Activated gamma-delta T cell treated with Interleukin-2 at 50 U/mL for 16 hours (primary cell): ENCODE data around the gene EFNB1.

ENCODE experiments used
- DNase-seq: peaks from one replicate; pipeline ENCODE4 v3.0.0-alpha.2; 2020

EFNB1 gene

DNA sequence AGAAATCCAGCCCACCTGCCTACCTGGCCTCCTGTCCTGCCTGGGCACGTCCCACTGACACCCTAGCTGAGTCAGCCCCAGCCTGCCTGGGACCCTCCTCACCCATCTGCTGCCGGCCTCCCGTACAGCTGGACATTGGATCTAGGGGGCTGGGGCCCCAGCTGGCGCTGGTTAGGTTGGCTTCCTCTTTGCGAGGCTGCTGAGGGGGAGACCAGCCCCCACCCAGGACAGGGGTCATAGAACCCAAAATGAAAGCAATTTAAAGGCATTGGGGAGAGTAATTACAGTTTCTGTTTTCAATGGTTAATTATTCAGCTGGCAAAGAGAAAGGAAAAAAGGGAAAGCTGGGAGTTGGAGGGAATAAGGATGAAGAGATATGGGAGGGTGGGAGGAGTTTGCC, 15.8 kb downstream of the EFNB1 start:
- DNase-seq = no peak

DNA sequence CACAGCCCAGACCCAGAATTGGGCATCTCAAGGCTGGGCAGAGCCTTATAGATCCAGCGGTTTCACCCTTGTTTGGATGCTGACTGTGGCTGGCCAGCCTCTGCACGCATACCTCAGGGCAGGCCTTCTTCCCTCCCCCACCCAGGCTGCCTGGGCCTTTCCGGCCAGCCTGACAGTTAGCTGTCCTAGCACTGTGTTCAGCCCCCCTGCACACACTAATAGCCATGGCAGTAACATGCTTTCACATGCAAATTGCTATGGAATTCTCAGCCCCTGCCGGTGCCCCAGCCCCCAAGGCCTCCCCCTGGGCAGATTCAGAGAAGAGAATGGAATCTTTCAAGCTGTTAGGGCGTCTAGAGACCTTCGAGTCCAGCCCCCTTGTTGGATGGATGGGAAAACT, 17.7 kb downstream of the EFNB1 start:
- DNase-seq = no peak

DNA sequence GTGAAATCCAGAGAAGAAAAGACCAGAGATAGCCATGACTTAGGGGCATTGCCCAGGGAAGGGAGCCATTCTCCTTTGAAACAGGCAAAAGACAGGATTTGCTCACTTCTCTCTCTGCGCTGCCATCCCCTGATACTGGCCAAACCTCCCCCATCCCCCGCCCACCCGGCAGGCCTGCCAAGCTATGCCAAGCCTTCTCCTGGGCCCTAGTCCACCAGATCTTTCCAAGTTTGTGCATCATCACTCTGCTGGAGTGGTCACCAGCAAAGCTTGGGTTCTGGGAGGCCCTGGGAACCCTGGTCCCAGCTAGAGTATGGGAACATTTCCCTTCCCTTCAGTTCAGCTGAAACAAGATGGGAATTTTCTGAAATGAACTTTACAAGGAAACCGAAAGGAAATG, 18.4 kb downstream of the EFNB1 start:
- no peak for DNase-seq

DNA sequence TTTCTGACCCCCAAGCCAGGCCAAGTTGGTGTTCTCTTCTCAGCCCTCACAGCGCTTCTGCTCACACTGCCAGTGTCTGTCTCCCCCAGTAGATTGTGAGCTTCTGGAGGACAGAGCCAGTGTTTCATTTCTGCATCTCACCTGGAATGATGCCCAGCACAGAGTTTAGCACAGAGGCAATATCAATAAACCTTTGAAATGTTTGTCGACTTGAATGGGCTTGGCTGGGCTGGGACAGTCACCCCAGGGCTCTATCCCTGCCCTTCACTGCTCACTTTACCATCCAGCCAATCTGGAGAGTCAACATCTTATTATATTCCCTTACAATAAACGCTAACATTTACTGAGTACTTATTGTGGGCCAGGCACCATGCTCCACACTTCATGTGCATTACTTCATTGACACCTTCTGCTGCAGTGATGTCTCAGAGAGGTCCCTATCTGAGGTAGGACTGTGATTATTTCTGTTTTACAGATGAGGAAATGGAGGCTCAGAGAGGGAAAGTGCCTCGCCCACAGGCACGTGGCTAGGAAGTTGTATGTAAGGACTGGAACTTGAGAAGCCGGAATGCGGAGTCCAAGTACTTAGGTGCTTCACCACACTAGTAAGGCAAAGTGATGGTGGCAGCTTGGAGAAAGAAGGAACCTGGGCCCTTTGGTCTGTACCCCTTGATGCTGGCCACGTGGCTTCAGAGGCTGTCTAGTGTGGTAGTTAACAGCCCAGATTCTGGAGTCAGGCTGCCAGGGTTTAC, 19.5 kb downstream of the EFNB1 start:
- DNase-seq = no peak

DNA sequence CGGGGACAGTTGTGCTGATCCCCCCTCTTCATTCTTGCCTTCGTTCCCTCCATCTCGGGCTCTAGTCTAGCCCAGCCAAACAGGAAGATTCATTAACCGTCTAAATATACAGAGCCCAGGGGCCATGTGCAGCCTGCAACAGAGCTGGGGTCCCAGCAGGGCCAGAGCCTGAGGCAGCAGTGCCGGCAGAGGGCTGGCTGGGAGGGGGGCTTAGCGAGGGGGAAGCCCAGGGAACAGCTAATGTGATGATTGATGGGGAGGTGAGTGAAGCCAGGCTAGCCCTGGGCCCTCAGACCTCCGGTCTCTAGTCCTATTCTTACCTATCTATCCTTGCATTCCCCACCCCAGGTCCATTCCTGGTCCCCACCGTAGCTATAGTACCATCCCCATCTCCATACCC, 22.3 kb downstream of the EFNB1 start:
- DNase-seq = no peak

DNA sequence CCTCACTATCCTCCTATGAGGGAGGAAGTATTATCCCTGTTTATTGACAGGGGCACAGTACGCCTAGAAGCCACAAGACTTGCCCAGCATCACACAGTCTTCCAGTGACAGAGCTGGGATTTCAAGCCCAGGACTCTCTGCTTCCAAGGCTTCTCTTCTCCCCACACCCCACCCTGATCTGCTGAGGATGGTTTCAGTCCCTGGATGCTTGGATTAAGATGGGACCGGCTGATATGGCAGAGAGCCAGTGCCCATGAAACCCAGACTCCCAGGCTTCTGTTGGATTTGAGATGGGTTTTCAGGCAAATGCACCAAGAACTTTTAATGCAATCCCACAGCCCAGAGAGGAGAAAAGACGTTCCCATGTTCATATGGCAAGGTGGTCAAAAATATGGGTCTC, 23.2 kb downstream of the EFNB1 start:
- DNase-seq = no peak

DNA sequence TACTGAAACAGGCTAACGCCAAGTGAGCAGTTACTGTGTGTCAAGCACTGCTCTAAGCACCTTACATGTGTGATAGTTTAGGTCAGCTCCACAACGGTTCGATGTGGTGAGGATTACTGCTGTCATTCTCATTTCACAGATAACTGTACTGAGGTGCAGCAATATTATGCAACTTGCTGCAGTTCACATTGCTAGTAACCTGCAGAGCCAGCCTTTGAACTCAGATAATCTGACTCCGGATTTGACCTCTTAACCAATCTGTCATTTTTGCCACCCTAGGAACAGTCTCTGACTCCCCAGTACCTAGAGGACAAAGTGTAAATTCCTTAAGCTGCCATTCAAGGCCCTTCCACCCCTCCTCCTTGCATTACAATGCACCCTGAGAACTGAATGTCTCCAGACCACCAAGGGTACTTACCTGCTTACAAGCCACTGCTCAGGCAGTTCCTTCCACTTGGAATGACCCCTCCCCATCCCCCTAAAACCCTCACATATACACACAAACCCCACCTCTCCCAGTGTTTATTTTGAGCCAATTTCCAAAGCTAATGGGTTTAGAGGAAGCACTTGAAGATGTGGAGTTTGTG, 24.9 kb downstream of the EFNB1 start:
- DNase-seq = no peak

DNA sequence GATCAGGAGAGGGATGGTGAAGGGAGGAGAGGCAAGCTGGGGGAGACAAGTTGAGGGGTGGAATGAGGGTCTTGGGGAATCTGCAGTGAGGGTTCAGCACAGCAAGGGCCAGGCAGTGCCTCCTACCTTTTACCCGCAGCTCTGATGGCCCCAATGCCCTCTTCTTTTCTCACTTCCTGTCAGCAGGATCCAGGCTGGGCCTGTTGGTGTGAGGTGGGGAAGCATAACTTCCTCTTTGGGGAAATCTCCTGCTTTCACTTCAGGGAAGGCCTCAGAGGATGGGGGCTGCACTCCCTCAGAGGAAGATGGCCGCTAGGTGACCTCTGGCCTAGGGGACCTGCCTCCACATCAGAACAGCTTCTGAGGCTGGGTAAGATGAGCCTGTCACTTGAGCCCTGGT, 36.5 kb downstream of the EFNB1 start:
- DNase-seq = no peak

DNA sequence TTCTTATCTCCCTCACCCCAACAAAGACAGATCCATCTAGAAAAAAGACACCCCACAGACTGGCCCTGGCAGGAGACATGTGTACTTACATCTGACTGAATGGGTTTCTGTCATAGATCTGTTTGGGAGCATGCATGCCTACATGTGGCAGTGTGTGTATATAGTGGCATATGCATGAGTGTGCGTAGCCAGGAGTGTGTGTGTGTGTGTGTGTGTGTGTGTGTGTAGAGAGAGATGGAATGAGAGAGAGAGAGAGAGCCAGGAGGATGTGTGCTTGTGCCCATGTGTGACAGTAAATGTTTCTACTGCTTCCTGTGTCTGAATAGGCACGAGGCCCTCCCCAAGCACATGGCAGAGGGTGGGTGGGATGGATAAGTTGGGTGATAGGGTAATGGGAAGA, 37.1 kb downstream of the EFNB1 start:
- no peak for DNase-seq

DNA sequence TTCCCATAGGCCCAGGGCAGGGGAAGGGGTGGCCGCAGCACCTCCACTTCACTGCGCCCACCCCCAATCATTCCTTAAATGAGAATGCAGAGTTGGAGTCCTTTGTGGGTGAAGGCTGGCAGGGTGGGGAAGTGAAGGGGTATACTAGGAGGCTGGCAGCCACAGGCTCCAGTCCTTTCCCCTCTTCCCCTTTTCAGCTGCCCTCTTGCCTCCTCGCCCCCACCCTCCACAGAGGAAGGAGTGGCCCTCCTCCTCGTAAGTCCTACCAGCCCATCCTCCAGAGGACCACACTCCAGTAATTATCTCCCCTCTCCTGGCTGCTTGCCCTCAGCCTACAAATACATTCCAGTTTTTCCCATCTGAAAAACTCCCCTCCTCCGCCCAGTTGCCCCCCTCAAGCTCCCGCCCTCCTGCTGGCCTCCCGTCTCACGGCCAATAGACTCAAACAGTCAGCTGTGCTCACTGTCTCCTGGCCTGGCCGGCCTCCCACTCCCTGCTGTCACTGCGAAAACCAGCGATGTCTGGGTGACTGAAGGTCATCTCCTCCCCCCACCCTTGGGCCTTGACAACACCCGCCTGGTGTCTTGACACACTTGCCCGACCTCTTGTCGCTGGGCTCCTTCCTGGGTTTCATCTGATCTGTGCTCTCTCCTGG, 38.8 kb downstream of the EFNB1 start:
- DNase-seq = no peak

DNA sequence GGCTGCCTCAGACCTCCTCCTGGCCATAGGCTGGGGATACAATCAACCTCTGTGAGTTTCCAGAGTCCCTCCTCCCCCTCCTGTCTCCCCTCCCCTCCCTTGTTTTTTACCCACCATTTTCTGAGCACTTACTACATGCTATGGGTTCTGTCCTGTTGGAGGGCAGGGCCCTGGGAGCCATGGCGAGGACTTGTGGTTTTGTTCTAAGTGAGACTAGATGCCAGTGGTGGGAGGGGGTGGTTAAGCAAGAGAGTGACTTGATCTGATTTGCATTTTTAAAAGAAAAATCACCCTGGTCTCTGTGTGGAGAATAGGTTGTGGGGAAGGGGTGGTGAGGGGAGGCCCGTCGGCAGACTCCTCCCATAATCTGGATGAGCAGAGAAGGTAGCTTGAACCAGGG, 39.5 kb downstream of the EFNB1 start:
- DNase-seq = no peak

DNA sequence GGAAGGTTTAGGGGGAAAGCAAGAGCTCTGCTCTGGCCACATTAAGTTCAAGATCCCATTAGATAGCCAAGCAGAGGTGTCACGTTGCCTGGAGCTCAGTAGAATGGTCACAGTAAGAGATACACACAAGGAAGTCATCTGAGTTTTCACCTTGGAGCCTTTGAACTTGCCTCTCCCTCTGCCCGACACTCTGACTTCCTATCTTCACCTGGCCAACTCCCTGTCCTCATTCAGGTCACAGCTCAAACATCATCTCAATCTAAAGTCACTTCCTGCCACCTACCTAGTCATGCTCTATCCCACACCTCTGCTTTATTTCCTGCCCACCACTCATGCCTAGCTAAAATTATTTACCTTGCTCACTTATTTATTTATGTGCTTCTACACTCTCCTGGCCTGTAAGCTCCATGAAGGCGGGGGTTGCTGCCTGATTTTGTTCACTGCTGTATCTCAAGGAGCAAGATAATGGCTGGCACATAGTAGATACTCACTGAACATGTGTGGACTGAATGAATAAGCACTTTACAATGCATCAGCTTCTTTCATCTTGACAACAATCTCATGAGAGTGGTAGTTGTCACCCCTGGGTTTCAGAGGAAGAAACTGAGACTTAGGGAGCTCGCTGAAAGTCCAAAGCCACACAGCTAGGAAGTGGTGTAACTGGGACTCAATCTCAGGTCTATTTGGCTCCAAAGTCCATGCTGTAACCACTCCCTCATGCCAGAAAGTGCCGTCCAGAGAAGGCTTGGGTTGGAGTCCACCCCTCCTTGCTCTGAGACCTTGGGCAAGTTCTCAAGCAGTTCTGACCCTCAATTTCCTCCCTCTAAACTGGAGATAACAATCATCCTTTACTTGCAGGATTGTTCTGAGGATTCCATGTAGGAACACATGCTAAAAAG, 40.3 kb downstream of the EFNB1 start:
- no peak for DNase-seq

DNA sequence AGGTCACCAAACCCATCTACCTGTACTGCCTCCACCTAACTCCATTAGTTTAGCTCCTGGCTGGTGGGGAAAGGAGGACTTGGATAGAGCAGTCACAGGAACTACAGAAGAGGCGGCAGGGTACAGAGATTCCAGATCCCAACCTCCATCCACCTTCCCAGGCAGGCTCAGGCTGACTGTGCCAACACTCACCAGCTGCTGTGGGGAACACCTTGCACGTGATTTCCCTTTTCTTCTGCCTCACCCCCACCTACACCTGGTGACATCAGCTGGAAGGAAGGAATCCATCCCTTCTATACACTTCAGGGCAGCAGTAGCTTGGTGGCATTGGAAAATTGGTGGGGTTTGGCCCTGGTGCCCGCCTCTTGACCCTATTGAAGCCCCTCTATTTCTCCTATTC, 41.5 kb downstream of the EFNB1 start:
- DNase-seq = no peak

DNA sequence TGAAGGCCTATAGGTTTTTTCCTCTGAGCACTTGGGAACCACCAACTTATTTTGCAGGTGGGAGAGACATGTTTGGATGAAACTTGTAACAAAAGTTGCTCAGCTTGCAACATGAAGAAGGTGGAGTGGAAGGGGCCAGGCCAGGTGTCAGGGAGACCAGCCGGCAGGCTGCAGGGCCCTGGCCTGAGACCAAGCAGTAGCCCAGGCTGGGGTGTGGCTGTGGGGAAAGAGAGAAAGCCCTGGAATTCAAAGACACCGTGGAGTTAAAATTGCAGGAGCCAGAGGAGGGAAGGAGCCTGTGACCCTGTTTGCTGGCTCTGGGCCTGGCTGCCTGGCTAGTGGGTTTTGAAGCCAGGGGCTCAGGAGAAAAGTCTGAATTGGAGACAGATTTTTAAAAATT, 43.4 kb downstream of the EFNB1 start:
- DNase-seq = no peak

DNA sequence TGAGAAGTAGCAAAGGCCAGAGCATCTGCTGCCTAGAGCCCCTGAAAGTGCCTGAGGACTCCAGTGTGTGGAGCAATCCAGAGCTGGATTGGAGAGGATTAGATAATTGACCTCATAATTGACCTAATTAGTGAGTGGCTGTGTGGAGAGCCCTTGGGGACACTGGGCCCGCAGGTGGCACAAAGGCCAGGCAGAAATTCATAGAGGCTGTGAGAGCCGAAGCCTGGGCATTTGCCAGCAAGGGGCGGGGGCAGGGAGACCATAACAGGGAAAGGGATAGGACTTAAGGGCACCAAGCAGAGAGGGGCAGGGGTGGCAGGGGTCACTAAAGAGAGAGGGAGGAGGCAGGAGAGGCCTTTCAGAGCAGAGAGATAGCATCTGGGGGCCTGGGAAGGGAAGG, 45.3 kb downstream of the EFNB1 start:
- no peak for DNase-seq

DNA sequence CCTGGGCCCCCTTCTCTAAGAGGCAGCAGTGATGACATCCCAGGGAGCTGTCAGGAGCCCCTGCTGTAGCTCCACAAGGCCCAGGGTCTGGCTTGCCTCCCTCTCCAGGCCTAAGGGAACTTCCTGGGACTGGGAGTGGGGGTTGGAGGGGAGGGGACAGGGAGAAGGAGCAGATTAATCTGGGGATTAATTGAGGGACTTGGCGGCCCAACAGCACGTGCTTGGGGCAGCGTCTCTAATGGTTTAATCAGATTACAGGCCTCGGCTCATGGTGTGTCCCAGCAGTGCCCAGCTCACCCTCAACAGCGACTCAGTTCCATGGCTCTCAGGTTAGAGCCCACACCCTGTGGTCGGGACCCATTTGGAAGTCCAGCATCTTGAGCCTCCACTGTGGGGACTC, 47.9 kb downstream of the EFNB1 start:
- DNase-seq = no peak

DNA sequence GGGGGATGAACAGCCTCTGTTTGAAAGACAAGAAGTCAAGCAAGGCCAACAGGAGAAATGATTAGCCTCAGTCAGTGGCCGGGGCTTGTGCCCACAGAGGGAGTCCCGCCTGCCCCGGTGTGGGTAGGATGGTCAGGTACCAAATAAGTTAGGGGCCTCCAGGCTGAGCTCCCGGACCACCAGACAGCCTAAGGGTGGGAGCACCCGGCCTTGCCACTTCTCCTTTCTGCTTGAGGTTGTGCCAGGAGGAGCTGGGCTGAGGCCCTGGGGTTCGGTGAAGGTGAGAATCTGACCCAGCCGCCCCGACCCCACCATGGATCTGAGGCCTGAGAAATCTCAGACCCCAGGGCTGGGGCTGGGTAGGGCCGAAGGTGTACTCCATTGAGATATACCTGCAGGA, 48.8 kb downstream of the EFNB1 start:
- no peak for DNase-seq

DNA sequence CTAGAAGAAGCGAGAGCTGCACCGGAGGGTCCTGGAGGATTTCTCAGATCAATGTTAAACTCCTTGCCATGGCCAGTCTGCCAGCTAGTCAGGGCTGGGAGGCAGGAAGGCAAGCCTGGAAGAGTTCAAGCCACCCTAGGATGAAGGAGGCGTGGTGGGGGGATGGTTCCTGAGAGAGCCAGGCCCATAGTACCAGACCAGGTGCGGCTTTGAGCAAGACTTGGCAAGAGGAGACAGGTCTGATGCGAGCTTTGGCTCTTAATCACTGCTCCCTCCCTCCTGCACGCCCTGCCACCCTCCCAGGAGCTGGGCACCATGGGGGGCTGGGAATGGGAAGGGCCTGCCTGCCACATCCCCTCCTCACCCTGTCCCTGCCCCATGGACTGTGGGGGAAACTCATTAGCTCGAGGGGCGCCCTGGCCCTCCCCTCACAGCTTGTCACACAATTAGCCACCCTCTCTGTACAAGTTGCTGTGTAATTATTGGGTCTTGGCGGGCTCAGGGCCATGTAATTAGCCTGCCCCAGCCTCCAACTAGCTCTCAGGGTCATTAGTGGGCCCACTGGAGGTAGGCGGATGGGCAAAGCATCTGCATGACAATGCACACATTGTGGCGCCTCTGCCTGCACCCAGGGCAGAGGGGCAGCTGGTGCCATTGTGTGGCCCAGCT, 50.3 kb downstream of the EFNB1 start:
- no peak for DNase-seq

DNA sequence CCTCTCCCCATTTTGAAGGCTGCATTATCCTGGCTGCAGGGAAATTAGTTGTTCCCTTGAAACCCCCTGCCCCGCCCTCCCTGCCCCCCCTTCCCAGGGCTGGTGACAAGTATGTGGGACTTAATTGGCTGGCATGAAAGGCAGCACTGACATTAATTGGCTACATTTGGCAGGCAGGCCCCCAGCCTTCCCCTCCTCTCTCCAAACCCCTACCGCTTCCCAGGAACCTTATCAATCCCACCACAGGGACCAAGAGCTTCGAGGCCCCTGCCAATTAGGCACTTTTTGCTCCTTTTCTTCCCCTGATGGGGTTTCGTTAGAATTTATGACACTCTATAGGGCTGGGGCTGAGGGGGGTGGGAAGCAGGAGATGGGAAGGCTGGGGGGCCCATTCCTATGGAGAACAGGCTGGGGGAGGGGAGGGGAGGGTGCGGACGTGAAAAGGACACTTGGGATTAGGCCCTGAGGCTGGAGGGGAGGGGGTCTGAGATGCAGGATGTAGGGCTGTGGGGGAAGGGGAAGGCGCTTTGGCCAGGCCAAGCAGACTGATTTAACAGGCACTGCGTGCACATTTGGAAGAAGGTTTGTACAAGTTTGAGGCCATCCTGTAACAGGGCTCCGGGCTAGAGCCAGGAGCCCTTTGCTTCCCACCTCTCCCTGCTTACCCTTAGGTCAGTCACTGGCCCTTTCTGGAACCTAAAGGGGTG, 52.2 kb downstream of the EFNB1 start:
- DNase-seq = no peak

DNA sequence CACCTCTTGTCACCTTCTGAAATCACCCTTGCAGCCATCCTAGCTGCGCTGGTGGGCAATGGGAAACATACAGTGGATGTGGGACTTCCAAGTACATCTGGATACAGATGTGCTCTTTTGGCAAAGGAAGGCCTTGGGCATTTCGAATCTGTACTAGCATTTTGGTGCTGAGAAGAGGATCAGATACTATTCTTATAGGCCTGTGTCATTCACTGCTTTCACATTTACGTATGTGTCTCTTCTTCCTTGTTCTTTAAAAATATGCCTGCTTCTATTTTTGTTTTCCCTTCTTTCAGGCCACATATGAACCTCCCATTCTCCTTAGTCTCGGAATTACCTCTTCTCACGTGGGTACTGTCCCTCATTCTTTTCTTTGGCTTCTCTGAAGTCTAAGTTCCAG, 53.1 kb downstream of the EFNB1 start:
- DNase-seq = no peak

DNA sequence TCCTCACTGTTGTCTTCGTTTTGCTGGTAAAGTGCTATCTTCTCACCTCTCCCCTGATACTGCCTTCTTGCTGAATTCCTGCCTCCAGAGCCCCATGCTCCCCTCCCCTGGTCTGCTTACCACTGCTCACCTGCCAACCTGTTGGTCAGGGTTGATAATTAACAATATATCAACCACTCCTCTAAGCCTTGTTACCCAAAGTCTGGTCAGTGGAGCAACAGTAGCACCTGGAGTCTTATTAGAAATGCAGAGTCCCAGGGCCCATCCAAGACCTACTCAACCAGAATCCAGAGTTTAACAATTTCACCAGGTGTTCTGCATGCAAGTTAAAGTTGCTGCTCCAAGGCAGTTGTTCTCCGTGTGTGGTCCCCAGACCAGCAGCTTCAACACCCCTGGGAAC, 55.0 kb downstream of the EFNB1 start:
- no peak for DNase-seq

DNA sequence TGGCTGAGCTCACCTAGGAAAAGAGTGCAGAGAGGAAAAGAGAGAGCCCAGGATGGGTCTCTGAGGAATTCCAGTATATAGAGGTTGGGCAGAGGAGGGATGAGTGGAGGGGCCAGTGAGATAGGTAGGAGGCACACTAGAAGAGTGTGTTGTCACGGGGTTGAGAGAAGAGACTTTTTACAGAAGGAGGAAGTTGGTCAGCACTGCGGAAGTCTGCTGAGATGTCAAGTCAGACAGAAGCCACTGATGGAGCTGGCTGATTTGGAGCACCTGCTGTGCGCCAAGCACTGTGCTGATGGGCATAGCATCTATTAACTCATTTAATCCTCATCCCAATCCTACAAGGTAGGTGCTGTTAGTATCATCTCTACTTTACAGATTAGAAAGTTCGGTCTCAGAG, 60.4 kb downstream of the EFNB1 start:
- DNase-seq = no peak
